GM21360 (cell line): ENCODE measurements around the gene MGAT4A.

Experiments used
- ATAC-seq: cut with Tn5 transposase; IDR thresholded peaks from one replicate; pipeline ENCODE4 v1.9.1; 2021; ENCODE audit warnings: mild to moderate bottlenecking, moderate library complexity; ENCODE audit not compliant: unreplicated experiment

Gene MGAT4A

GRCh38 chr2:98731041-98731893 is at the start of gene MGAT4A:
Gene MGAT4A, minus strand, starts transcription at chr2:98731132. Its CDS starts 4,800 bp downstream, at chr2:98726332.
- peak; percentile 72 for ATAC-seq

DNA sequence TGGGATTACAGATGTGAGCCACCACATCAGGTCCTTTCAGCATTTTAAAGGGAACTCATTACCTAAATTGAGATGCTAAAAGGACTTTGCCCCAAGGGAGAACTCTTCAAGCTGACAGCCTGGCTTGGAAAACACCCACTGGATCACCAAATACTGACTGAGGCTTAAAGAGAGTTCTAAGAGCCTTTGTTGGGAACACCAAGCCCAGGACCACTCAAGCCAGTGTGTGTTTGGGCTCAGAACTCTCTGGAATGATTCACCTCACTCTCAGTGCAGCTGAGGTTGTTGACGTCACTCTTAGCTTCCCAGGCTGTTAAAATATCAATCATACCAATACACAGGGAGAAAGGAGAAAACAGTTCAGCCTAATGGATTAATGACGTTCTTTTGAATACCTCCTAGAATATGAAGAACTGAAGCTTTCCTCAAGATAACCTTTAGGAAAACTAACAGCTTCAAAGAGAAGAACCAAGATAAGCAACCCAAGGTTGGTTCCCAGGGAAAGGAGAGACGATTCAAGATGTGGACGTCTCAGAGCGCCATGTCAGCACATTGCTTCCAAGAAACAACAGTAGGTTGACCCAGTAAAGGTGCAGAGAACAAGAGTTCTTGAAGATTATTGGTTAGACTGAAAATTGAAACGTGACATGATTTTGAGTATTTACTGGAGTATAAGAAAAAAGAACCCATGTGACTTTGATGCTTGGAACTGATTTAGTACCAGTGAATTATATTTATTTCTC is 48.0 kb upstream of the MGAT4A start:
- no peak for ATAC-seq

DNA sequence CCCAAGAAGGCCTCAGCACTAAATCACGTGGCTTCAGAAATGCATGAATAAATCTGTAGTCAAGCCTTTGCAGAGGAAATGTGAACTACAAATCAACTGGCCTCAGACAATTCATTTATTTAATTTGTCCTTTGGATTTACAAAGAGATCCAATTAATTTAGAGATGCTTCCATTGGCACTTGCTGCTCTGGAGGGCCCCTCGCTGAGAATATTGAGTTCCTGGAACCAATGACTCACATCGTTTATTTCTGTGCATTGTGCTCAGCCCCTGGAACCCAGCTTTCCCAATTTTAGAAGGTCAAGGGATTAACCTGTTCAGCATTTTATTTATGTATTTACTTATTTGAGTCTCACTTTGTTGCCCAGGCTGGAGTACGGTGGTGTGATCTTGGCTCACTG is 47.2 kb upstream of the MGAT4A start:
- no peak for ATAC-seq

GRCh38 chr2:98777710-98778109 is 46.8 kb upstream of the MGAT4A start:
- no peak for ATAC-seq

DNA sequence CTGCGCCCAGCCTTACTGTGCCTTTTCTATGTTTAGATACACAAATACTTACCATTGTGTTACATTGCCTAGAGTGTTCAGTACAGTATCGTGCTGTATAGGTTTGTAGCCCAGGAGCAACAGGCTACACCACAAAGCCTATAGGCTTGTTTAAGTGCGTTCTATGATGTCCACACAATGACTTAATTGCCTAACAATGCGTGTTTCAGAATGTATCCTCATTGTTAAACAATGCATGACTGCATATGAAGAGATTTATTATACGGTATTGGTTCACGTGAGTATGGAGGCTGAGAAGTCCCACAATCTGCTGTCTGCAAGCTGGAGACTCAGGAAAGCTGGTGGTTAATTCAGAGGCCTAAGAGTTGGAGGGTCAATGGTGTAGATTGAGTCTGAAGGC is 46.1 kb upstream of the MGAT4A start:
- no peak for ATAC-seq

- no peak for ATAC-seq
Observed at GRCh38 chr2:98776136-98776535, 45.2 kb upstream of the MGAT4A start.

GRCh38 chr2:98775146-98775986 is 44.4 kb upstream of the MGAT4A start:
- ATAC-seq = no peak

DNA sequence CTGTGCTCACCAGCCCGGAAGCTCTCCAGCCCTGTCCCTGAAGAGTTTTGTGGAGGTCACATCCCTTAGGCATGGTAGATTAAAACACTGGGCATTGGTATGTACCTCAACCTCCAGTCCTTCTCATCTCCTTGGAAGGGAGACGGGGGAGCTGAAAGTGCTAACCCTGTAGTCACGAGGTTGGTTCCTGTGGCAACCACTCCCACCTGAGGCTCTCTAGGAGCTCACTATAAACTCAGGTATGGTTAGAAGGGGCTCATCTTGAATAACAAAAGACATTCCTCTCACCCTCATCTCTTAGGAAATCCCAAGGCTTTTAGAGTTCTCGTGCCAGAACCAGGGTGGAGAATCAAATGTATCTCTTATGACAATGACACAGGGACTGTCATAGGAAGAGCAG is 43.0 kb upstream of the MGAT4A start:
- no peak for ATAC-seq

GRCh38 chr2:98773169-98773568 is 42.2 kb upstream of the MGAT4A start:
- ATAC-seq = no peak

GRCh38 chr2:98772536-98772935 is 41.6 kb upstream of the MGAT4A start:
- no peak for ATAC-seq

- no peak for ATAC-seq
Observed at GRCh38 chr2:98771721-98772524, 41.0 kb upstream of the MGAT4A start.

GRCh38 chr2:98771264-98771663 is 40.3 kb upstream of the MGAT4A start:
- ATAC-seq = no peak

GRCh38 chr2:98769784-98770183 is 38.9 kb upstream of the MGAT4A start:
- no peak for ATAC-seq

DNA sequence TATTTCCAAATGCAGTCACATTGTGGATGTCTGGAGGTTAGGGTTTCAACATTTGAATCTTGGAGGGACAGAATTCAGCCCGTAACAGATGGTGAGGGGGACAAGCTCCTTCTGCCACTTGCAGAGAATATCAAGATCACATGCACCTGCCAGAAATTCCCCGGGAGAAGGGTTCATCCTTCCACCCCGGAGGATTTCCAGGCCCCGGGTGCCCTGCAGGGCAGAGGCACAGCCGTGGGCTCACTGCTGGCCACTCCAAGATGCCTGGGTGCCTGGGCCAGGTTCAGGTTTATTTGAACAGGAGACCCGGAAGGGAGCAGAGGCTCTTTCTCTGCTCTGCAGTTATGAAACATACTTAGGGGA is 38.2 kb upstream of the MGAT4A start:
- ATAC-seq = no peak

DNA sequence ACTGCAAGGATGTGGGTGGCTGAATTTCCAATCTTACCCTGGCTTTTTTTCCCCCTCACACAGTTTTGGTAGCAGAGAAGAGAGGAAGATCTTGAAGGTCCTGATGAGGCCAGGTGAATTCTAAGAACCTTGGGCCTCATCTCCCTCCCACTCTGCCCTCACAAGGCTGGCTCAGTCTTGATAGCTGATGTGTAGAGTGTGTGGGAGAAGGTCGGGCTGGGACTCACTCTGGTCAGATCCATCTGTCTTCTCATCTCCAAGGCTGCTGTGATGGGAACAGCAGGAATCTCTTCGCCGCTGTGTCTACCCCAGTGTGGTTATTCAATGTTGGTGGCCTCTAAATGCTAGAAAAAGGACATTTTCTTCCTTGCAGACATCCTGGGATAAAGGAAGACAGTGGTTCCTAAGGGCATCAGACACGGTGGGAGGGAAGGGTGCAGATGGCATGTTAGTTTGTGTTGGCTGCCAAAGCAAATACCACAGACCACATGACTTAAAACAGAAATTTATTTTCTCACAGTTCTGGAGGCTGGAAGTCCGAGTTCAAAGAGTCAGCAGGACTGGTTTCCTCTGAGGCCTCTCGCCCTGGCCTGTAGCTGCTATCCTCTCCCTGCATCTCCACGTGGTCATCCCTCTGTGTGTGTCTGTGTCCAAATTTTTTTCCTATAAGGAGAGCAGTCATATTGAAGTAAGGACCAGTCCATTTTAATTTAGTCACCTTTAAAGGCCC is 37.6 kb upstream of the MGAT4A start:
- no peak for ATAC-seq

GRCh38 chr2:98764499-98764898 is 33.6 kb upstream of the MGAT4A start:
- ATAC-seq = no peak

DNA sequence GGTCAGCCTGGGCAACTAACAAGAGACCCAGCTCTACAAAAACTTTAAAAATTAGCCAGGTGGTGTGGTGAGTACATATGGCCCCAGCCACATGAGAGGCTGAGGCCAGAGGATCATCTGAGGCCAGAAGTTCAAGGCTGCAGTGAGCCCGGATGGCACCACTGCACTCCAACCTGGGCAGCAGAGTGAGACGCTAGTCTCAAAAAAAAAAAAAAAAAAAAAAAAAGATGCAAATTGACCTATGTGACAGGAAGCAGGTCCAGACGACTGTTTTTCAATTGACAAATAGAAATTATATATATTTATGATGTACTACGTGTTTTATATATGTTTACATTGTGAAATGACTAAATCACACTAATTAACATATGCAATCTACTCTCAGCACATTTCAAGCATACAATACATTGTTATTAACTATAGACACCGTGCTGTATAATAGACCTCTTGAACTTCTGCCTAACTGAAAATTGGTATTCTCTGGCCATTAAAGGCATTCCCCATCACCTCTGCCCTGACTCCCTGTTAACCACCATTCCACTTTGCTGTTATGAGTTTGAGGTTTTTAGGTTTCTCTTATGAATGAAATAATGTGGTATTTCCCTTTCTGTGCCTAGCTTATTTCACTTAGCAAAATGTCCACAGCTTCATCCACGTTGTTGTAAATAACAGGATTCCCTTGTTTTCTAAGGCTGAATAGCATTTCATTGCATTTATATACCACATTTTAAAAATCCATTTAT is 32.4 kb upstream of the MGAT4A start:
- ATAC-seq = no peak

- no peak for ATAC-seq
Observed at GRCh38 chr2:98761909-98762308, 31.0 kb upstream of the MGAT4A start.

DNA sequence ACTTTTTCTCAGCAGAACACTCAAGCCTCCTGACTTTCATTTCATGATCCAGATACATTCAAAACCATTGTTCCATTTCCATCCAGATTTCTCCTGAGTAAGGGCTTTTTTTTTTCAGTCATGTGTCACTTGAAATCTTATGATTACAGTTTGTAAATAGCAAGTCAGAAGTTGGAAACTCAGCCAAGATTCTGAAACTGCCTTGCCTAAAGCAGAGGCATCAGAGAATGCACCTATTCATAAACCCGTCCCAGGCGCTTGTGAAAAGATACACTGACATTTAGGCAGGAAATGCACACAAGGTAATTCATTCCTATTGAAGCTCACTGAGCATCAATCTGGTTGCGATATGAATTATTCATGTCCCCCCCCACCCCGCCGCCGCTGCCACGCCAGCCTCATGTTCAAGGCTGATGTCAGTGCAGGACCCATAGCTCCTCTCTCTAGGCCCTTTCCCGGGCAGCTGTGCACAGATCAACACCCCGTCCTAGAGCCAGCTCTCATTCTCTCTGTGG is 30.4 kb upstream of the MGAT4A start:
- no peak for ATAC-seq
